ENCODE results near the gene DOP1B.

GRCh38 chr21:36174780-36175179 is 18.2 kb downstream of the DOP1B start:
- TF ChIP-seq CTCF (IDR thresholded peaks at IDR 0.05; ENCODE audit: insufficient read depth, low read length, poor library complexity, severe bottlenecking) (no peak), EZH2phosphoT487 (conservative IDR thresholded peaks at IDR 0.05; ENCODE audit: low read length) (no peak)

Data from SU-DHL-6 (cell line).